Fibroblast of lung (primary cell): ENCODE measurements around the gene KCNRG.

Experiments used
- EZH2 ChIP-seq: IDR thresholded peaks from 2 replicates; pipeline ENCODE4 v1.5.1; 2012; ENCODE audit warnings: low read length, control low read depth, mild to moderate bottlenecking; ENCODE audit errors: missing control alignments
- TF ChIP-seq, protein P1 (sequence below), 2 donors: IDR thresholded peaks in 1 of 2; conservative IDR thresholded peaks in 1 of 2; 1 replicate in 1 of 2; 2 replicates in 1 of 2; pipeline ENCODE4 v1.5.1; 2011 to 2012; ENCODE audit warnings: low read length in 2 of 2, control low read depth in 1 of 2, inconsistent platforms in 1 of 2, low read depth in 1 of 2, mild to moderate bottlenecking in 1 of 2

DNA sequence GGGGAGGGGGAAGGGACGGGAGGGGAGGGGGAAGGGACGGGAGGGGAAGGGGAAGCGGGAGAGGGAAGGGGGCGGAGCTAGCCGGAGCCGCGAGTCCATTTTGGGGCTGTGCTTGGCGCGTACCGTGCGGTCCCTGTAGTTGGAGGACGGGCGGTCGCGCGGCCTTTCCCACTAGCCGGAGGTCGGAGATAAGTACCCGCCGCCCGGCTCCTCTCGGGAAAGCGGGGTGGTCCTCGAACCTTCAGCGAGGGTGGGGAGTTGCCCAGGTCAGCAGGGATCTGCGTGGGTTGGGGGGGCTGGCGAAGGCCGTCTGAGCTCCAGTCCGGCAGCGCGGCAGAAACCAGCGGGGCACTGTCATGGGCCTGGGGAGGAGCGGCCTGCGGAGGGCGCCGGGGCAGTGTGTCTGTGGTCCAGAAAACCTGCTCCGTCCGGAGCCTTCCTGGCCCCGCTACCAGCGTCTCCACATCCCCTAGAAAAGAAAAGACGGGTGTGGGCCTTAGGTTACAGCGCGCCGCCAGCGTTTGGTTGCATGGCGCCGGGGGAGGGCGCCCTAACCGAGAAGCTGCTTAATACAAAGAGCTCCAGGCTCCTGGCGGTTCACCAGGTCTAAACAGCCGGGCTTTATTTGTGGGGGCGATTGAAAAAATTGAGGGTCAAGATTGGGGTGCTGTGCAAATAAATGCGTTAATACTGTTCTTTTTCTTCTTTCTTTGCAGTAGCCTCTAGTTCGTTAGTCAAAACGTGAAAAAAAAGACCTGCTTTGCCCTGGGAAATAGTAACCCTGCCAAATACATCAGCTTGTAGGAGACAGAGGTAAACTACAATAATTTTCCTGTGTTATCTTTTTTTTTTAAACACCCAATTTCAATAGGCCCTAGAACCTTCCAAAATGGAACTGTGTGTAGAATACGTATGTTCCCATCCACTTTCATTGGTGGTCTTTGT lies 18.0 kb upstream of the KCNRG start, which contains the start of gene TRIM13:
- TF ChIP-seq, protein P1, sequence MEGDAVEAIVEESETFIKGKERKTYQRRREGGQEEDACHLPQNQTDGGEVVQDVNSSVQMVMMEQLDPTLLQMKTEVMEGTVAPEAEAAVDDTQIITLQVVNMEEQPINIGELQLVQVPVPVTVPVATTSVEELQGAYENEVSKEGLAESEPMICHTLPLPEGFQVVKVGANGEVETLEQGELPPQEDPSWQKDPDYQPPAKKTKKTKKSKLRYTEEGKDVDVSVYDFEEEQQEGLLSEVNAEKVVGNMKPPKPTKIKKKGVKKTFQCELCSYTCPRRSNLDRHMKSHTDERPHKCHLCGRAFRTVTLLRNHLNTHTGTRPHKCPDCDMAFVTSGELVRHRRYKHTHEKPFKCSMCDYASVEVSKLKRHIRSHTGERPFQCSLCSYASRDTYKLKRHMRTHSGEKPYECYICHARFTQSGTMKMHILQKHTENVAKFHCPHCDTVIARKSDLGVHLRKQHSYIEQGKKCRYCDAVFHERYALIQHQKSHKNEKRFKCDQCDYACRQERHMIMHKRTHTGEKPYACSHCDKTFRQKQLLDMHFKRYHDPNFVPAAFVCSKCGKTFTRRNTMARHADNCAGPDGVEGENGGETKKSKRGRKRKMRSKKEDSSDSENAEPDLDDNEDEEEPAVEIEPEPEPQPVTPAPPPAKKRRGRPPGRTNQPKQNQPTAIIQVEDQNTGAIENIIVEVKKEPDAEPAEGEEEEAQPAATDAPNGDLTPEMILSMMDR (conservative IDR thresholded peaks at IDR 0.05 in 1 of 2, IDR thresholded peaks at IDR 0.05 in 1 of 2; ENCODE audit: low read depth in 1 of 2, low read length in 2 of 2) = peak; percentile 76 to 77
- TF ChIP-seq EZH2 = no peak
